ENCODE results near the gene LPP.

The LPP gene

DNA sequence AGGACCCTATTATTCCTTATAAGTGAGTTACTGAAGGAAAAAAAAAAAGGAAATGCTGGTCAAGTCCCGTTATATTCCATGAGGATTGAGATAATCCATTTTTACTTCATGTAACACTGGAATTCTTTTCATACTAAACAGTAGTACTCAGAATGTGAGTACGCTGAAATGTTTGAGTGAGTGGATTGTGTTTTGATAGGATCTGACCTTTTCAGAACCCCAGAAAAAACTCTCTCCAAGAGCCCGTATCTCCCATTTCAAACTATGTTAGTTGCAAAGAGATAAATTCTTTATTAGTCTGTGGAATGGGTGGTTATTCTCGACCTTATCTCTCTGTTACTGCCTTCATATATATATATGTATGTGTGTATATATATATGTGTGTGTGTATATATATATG lies 2.5 kb upstream of the LPP start:
- H3K4me1 ChIP-seq (ENCODE audit: insufficient read depth, low read length): peaks cover 17% of the 10 kb centered on the region; the same call in 1 of the 2 replicates
- H3K36me3 ChIP-seq (ENCODE audit: insufficient read depth, low read length): no peaks in the 10 kb centered on the region; the same call in 1 of the 2 replicates
- no peaks in the 10 kb centered on the region for H3K9me3 ChIP-seq (ENCODE audit: control insufficient read depth, insufficient read depth, low read length)
- no peak overlapping the region for H3K9ac ChIP-seq (ENCODE audit: low read depth, low read length)

DNA sequence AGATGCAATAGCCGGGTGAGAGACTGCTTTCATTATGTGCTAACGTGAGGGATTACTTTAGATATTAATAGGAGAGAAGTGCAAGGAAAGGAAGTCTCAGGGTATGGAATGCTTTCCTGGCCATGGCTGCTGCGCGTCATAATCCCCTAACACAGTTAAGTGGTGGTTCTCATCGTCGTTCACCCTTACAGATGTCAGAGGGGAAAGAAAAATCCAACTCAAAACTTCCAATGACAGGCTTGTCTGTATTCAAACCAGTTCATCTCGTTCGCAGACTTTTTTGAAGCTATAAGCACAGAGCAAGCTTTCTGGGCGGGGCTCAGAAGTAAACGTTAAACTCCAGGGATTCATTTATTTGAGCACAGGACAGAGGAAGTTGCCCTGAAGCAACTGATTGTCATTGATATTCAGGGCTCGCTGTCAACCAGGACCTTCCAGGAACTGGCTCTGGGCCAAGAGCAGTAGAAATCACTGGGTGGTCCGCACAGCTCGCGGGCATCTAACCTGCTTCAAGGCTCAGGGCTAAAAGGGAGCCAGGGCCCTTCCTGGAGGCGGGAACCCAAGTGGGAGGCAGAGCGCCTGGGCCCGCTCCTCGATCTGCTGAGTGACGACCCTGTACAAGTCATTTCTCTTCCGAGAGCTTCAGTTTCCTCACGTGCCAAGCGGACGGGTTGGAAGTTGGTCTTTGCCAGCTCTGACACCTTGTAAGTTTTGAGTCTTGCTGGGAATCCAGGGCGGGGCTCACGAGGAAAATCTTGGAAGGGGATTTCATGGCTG lies 1.1 kb upstream of the LPP start:
- Histone ChIP-seq H3K36me3 (ENCODE audit: insufficient read depth, low read length) (no peaks in the 10 kb centered on the region; the same call in 1 of the 2 replicates), H3K9me3 (ENCODE audit: control insufficient read depth, insufficient read depth, low read length) (no peaks in the 10 kb centered on the region), H3K9ac (ENCODE audit: low read depth, low read length) (peak overlapping the region; percentile 63), H3K4me1 (ENCODE audit: insufficient read depth, low read length) (peaks cover 17% of the 10 kb centered on the region; the same call in 1 of the 2 replicates)

DNA sequence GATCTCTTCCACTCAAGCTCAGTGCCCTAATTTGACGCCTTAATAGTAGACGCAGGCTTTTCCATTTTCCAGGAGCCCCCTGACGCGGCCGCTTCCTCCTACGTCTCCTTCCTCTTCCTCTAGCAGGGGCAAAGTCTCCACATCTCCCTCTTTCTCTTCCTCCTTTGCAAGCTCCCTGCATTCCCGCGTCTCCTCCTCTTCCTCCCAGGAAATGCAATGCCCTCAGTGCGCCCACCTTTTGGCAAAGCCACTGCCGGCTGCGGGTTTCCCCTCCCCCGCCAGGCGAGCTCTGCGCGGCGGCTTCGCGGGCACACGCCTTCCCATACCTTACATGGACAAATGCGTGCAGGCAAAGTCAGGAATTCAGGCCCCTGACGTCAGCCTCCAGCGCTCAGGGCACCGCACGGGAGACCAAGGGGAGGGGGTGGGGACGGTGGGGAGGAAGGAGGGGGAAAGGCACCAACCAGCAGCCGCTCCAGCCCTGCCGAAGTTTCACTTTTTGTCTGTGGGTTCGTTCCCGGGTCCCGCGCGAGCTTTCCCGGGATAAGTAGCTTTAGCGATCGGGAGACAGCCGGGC lies 432 bp upstream of the LPP start:
- Histone ChIP-seq H3K9me3 (ENCODE audit: control insufficient read depth, insufficient read depth, low read length) (no peaks in the 10 kb centered on the region), H3K9ac (ENCODE audit: low read depth, low read length) (peak overlapping the region; percentile 63), H3K4me1 (ENCODE audit: insufficient read depth, low read length) (peaks cover 21% of the 10 kb centered on the region; the same call in 1 of the 2 replicates), H3K36me3 (ENCODE audit: insufficient read depth, low read length) (no peaks in the 10 kb centered on the region; the same call in 1 of the 2 replicates)

DNA sequence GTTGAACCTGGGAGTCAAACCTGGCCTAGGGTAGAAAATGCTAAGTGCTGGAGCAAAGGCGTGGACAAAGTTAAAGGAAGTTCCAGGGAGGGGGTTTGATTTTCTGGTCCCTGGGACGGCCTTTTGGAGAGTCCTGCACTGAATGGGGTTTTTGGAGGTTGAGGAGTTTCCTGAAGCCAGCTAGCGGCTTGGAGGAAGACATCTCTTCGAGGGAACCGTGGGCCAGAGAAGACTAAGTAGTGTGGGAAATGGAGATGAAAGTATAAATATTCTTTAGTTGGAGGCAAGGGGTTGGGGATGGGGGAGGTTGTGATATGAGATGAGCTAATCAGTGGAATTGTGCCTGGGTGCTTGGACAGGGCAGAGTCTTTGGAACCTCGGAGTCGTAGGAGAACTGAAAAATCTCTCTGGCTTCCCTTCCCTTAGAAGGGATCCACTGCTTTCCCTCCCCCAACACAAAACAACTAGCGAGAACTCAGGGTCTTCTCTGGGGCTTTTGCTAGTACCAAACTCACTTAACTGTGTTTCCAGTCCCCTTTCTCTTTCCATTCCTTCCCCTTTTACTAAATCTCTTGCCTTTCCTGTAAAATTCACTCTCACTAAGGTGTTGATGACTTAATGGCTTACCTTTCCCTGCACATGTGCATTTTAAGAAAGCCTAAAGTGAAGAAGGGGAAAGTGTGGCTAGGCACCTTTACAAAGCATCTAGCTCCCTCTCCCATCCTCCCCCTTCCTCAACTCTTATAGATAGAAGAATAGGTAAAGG lies 1.0 kb downstream of the LPP start:
- peaks cover 21% of the 10 kb centered on the region; the same call in 1 of the 2 replicates for H3K4me1 ChIP-seq (ENCODE audit: insufficient read depth, low read length)
- no peaks in the 10 kb centered on the region; the same call in 1 of the 2 replicates for H3K36me3 ChIP-seq (ENCODE audit: insufficient read depth, low read length)
- peak overlapping the region; percentile 63 for H3K9ac ChIP-seq (ENCODE audit: low read depth, low read length)
- no peaks in the 10 kb centered on the region for H3K9me3 ChIP-seq (ENCODE audit: control insufficient read depth, insufficient read depth, low read length)

DNA sequence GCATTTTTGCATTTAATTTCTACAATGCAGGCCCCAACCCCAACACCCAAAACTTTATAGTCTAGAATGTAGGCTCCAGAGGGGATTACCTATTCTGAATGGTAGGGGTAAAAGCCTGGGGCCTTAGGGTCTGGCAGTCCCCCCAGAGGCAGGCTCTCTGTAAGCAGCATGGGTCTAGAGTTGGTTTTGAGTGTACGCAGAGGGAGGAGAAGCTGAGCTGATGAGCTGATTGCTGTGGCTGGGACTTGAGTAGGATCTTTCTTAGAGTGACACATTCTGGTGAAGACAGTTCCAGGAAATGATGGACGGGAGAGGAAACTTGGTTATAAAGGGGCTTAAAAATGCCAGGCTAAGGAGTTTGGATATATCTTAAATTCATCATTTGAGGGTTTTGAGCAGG lies 2.1 kb downstream of the LPP start:
- no peaks in the 10 kb centered on the region for H3K9me3 ChIP-seq (ENCODE audit: control insufficient read depth, insufficient read depth, low read length)
- no peaks in the 10 kb centered on the region; the same call in 1 of the 2 replicates for H3K36me3 ChIP-seq (ENCODE audit: insufficient read depth, low read length)
- no peak overlapping the region for H3K9ac ChIP-seq (ENCODE audit: low read depth, low read length)
- peaks cover 21% of the 10 kb centered on the region; the same call in 1 of the 2 replicates for H3K4me1 ChIP-seq (ENCODE audit: insufficient read depth, low read length)

DNA sequence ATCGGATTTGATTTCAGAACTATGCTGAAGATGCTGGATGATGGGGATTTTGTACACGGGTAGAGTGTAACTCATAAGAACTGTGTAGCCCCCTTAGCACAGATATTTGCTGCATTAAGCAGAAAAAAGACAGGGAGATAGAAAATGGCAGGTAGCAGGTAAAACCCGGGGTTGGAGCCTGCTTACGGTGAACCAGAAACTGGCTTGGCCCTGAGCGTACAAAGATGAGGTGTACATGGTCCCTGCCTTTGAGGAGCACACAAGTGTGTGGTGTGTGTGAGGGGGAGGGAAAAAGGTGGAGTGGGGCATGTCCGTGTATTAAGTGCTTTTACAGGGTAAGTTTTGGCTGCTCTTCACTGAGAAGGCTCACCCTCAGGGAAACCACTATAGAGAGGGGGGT lies 3.5 kb downstream of the LPP start:
- Histone ChIP-seq H3K36me3 (ENCODE audit: insufficient read depth, low read length) (no peaks in the 10 kb centered on the region; the same call in 1 of the 2 replicates), H3K4me1 (ENCODE audit: insufficient read depth, low read length) (peaks cover 17% of the 10 kb centered on the region; the same call in 1 of the 2 replicates), H3K9ac (ENCODE audit: low read depth, low read length) (no peak overlapping the region), H3K9me3 (ENCODE audit: control insufficient read depth, insufficient read depth, low read length) (no peaks in the 10 kb centered on the region)

DNA sequence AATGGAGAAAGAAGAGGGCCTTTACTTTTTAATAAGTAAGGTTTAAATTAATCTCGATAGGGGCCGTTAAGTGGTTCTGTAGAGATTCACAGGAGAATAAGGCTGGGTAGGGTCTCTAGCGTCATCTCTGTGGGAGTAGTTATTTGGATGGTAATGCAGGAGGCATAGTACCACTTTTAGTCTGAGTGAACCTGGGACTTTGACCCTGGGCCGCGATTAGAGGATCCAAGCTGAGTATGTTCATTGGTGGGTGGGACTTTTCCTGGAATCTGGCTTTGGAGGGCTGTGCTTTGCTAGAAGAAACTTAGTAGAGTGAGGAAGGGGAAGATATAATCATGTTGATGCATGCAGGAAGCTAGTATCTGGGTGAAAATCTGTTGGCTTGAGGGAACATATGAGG lies 4.0 kb downstream of the LPP start:
- no peaks in the 10 kb centered on the region for H3K9me3 ChIP-seq (ENCODE audit: control insufficient read depth, insufficient read depth, low read length)
- peaks cover 15% of the 10 kb centered on the region; the same call in 1 of the 2 replicates for H3K4me1 ChIP-seq (ENCODE audit: insufficient read depth, low read length)
- H3K9ac ChIP-seq (ENCODE audit: low read depth, low read length): no peak overlapping the region
- H3K36me3 ChIP-seq (ENCODE audit: insufficient read depth, low read length): no peaks in the 10 kb centered on the region; the same call in 1 of the 2 replicates

DNA sequence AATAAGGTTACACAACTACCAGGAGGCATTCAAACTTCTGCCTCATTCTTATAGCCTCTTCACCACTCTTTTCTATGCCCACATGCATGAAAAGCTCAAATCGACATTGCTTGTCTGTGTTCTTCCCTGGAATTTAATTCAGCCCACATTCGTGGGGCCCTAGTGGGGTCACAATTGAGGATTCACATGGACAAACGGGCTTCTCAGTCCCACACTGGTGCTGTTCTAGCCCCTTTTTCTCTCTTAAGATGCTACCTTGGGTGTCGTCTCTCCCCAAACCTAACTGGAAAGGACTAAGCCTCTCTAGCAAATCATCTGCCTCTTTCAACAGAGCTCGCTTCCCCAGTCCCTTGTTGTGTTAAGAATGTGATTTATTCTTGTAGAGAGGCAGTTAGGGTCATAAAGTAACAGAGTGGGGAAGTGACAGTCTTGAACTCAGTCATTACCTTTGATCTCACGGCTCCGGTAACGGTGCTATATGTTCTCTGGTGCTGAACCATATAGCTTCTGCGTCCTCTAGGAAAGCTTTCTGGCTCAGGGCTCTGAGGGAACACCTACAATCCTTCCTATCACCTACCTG lies 4.9 kb downstream of the LPP start:
- Histone ChIP-seq H3K36me3 (ENCODE audit: insufficient read depth, low read length) (no peaks in the 10 kb centered on the region; the same call in 1 of the 2 replicates), H3K9ac (ENCODE audit: low read depth, low read length) (no peak overlapping the region), H3K4me1 (ENCODE audit: insufficient read depth, low read length) (peaks cover 15% of the 10 kb centered on the region; the same call in 1 of the 2 replicates), H3K9me3 (ENCODE audit: control insufficient read depth, insufficient read depth, low read length) (no peaks in the 10 kb centered on the region)

DNA sequence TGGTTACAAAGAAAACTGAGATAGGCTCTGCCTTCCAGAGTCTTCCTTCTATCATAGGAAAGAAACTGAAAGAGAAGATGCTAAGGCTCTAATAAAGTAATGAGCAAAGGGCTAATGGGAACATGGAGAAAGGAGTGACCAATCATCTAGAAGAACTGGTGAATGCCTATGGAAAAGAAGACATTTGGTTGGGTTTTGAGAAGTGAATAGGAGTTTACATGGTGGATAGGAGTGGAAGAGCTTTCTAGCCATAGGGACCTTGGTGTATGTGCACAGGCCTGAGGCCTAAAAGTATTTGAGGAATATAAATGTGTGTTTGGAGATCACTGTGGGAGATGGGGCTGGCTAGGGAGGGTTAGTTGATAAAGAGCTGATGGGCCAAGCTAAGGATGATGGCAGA lies 6.8 kb downstream of the LPP start:
- H3K9ac ChIP-seq (ENCODE audit: low read depth, low read length): no peak overlapping the region
- H3K4me1 ChIP-seq (ENCODE audit: insufficient read depth, low read length): peaks cover 16% of the 10 kb centered on the region; the same call in 1 of the 2 replicates
- H3K9me3 ChIP-seq (ENCODE audit: control insufficient read depth, insufficient read depth, low read length): no peaks in the 10 kb centered on the region
- no peaks in the 10 kb centered on the region; the same call in 1 of the 2 replicates for H3K36me3 ChIP-seq (ENCODE audit: insufficient read depth, low read length)

DNA sequence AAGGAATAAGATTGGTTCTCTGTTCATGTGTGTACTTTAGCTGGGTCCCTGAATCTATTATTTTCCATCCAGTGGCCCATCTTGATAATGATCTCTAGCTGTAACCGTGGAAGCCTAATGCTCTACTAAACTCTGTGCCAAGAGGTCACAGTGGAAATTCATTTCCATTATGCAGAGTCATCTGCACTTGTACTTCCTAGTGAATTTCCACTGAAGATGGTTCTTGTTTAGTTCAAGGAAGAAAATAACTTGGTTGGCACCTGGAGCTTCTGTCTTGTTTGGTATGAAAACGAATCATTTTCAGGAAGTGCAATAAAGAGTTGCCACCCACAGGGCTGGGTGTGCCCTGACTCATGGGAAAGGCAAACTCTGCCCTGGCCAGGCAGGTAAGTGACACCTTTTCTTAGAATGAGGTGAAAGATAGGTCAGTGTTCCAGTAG lies 10.3 kb downstream of the LPP start:
- Histone ChIP-seq H3K4me1 (ENCODE audit: insufficient read depth, low read length) (peaks cover 8% of the 10 kb centered on the region; the same call in 1 of the 2 replicates), H3K36me3 (ENCODE audit: insufficient read depth, low read length) (no peaks in the 10 kb centered on the region), H3K9ac (ENCODE audit: low read depth, low read length) (no peak overlapping the region), H3K9me3 (ENCODE audit: control insufficient read depth, insufficient read depth, low read length) (no peaks in the 10 kb centered on the region)

DNA sequence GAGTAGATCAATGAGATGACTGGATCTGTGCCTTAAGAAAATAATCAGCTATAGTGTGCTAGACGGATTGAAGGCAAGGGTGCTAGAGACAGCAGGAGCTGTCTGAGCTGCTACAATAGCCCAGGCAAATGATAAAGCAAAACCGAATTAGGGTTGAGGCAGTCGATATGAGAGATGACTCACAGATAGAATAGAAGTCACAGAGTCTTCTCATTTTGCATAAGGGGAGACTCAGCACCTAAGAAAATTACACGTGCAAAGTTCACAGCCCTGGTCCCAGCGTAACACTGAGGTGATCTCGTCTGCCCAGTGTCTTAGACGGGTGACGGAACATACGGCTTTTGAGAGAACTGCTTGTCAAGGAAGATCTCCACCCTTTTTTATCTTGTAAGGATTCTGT lies 11.6 kb downstream of the LPP start:
- Histone ChIP-seq H3K4me1 (ENCODE audit: insufficient read depth, low read length) (peaks cover 9% of the 10 kb centered on the region; the same call in 1 of the 2 replicates), H3K36me3 (ENCODE audit: insufficient read depth, low read length) (no peaks in the 10 kb centered on the region), H3K9ac (ENCODE audit: low read depth, low read length) (no peak overlapping the region), H3K9me3 (ENCODE audit: control insufficient read depth, insufficient read depth, low read length) (no peaks in the 10 kb centered on the region)

DNA sequence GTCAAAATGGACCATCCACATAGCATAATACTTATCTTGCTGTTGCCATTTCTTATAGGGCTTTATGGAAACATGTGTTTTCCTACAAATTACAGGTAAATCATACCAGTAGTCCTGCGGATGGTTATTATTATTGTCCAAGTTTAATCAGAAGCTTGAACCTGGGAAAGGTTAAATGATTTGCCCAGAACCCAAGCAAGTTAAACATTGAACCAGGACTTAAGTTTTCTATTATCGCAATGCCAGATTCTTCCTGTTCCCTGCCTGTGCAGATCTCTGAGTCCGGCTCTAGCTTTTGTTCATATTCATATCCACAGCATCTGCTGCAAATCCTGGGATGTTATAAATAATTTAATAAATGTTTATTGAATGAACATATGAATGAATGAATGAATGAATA lies 12.5 kb downstream of the LPP start:
- Histone ChIP-seq H3K9me3 (ENCODE audit: control insufficient read depth, insufficient read depth, low read length) (no peaks in the 10 kb centered on the region), H3K9ac (ENCODE audit: low read depth, low read length) (no peak overlapping the region), H3K36me3 (ENCODE audit: insufficient read depth, low read length) (no peaks in the 10 kb centered on the region), H3K4me1 (ENCODE audit: insufficient read depth, low read length) (peaks cover 9% of the 10 kb centered on the region; the same call in 1 of the 2 replicates)

DNA sequence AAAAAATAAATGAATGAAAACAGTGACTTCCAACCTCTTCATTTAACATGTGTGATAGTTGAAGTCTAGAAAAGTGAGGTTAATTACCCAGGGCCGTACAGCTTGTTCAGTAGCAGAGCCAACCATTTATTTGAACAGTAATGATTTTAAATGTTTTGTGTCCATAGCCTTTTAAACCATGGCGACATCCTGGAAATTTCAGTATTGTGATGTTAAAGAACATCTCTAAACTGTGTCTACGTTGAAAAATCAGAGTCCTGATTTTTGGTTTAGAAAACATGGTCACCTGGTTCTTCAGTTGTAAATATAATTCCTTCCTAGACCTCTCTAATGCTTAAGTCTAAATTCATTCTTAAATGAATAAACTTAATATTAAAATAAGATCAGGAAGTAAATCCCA lies 14.2 kb downstream of the LPP start:
- peaks cover 9% of the 10 kb centered on the region; the same call in 1 of the 2 replicates for H3K4me1 ChIP-seq (ENCODE audit: insufficient read depth, low read length)
- no peaks in the 10 kb centered on the region for H3K36me3 ChIP-seq (ENCODE audit: insufficient read depth, low read length)
- H3K9me3 ChIP-seq (ENCODE audit: control insufficient read depth, insufficient read depth, low read length): no peaks in the 10 kb centered on the region
- H3K9ac ChIP-seq (ENCODE audit: low read depth, low read length): no peak overlapping the region

DNA sequence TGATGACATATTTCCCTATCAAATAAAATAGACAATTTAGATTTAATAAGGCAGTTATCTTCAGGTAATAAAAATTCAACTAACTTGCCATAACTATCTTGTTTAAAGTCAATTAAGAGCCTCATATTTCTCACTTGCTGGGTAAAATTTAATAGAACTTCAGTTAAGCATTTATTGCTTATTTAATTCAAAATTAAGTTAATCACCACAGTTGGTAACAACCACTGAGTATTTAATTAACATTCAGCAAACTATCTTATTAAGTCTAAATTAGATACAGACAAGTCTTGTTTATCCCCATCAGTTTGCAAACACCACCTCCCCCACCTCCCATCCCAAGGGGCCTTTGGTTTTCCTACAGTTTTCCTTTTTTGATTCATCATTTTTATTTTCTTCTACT lies 14.7 kb downstream of the LPP start:
- H3K4me1 ChIP-seq (ENCODE audit: insufficient read depth, low read length): peaks cover 9% of the 10 kb centered on the region; the same call in 1 of the 2 replicates
- H3K36me3 ChIP-seq (ENCODE audit: insufficient read depth, low read length): no peaks in the 10 kb centered on the region
- no peaks in the 10 kb centered on the region for H3K9me3 ChIP-seq (ENCODE audit: control insufficient read depth, insufficient read depth, low read length)
- no peak overlapping the region for H3K9ac ChIP-seq (ENCODE audit: low read depth, low read length)
